ENCODE data around the gene GRM4. TPM values are rescaled to one million over a fixed set of nuclear protein-coding genes. Genes with fewer than 3 reads are reported as not detected.

Gene GRM4
- polyA plus RNA-seq, 4 donors = 0.45 to 0.65 (median 0.52) TPM

Other genes with a start within 250 kb of the GRM4 start
- gene HMGA1, start 90.8 kb upstream of the GRM4 start, polyA plus RNA-seq (ENCODE audit: insufficient read length in 4 of 4) = 100 to 1,000 TPM; 113 to 160 (median 128) TPM
- gene SMIM29, start 102.9 kb upstream of the GRM4 start, polyA plus RNA-seq (ENCODE audit: insufficient read length in 4 of 4) = 10 to 100 TPM; 12.0 to 17.6 (median 14.3) TPM
- gene NUDT3, start 246.6 kb upstream of the GRM4 start, polyA plus RNA-seq (ENCODE audit: insufficient read length in 4 of 4) = 10 to 100 TPM; 17.9 to 21.2 (median 20.2) TPM

Data from right renal pelvis (tissue), 4 donors.